Eye (tissue), 1 donor: ENCODE measurements around the gene FAM81A.
A peak's percentile ranks its signal among the peaks of the same experiment; 100 is the strongest.
"Not testable (repeated sequence)": the region's sequence is repeated elsewhere in the genome, so short reads cannot be mapped to it uniquely, and the experiment has no call there.

Experiments used
- DNase-seq: peaks from one replicate; pipeline ENCODE4 v3.0.0-alpha.2; 2015

FAM81A gene

GRCh38 chr15:59491062-59491461, 53.1 kb downstream of the FAM81A start:
- DNase-seq: no peak

- DNase-seq: peak; percentile 90
Observed at GRCh38 chr15:59492389-59493377, 54.7 kb downstream of the FAM81A start.

- peak; percentile 69 for DNase-seq
Observed at GRCh38 chr15:59501597-59501996, 63.6 kb downstream of the FAM81A start.

GRCh38 chr15:59515190-59515589, 77.2 kb downstream of the FAM81A start:
- DNase-seq: no peak

- no peak for DNase-seq
Observed at GRCh38 chr15:59516655-59517461, 78.9 kb downstream of the FAM81A start.

- DNase-seq: no peak
Observed at GRCh38 chr15:59519329-59519728, 81.3 kb downstream of the FAM81A start.

- DNase-seq: no peak
Observed at GRCh38 chr15:59521443-59521842, 83.5 kb downstream of the FAM81A start.

- no peak for DNase-seq
Observed at GRCh38 chr15:59522988-59523461, 85.0 kb downstream of the FAM81A start.

GRCh38 chr15:59523702-59524101, 85.7 kb downstream of the FAM81A start:
- DNase-seq: no peak

GRCh38 chr15:59524331-59524731, 86.3 kb downstream of the FAM81A start:
- no peak for DNase-seq

- not testable (repeated sequence) for DNase-seq
Observed at GRCh38 chr15:59526466-59526865, 88.5 kb downstream of the FAM81A start.

- no peak for DNase-seq
Observed at GRCh38 chr15:59528429-59528828, 90.4 kb downstream of the FAM81A start.

- DNase-seq: peak; percentile 96
Observed at GRCh38 chr15:59528961-59529402, 91.0 kb downstream of the FAM81A start.

- DNase-seq: no peak
Observed at GRCh38 chr15:59531066-59531675, 93.2 kb downstream of the FAM81A start.

- peak; percentile 64 for DNase-seq
Observed at GRCh38 chr15:59532770-59533379, 94.9 kb downstream of the FAM81A start.

- no peak for DNase-seq
Observed at GRCh38 chr15:59536553-59536952, 98.6 kb downstream of the FAM81A start.

GRCh38 chr15:59537403-59537802, 99.4 kb downstream of the FAM81A start:
- DNase-seq: no peak

- DNase-seq: no peak
Observed at GRCh38 chr15:59538494-59538893, 100.5 kb downstream of the FAM81A start.

GRCh38 chr15:59539799-59540198, 101.8 kb downstream of the FAM81A start:
- no peak for DNase-seq

- DNase-seq: no peak
Observed at GRCh38 chr15:59540654-59541053, 102.7 kb downstream of the FAM81A start.

GRCh38 chr15:59541750-59542149, 103.8 kb downstream of the FAM81A start:
- no peak for DNase-seq

GRCh38 chr15:59543721-59544547, 105.9 kb downstream of the FAM81A start:
- DNase-seq: no peak
